BE2C (cell line): ENCODE measurements around the gene KCNQ2.

Source experiments
- DNase-seq: peaks from one replicate; pipeline ENCODE4 v3.0.0-alpha.2; 2020
- H3K27me3 ChIP-seq: fragments of 250-450 bp; sonication (Bioruptor Pico); 2 replicates; pipeline ENCODE4 v1.5.1; 2020; ENCODE audit warnings: mild to moderate bottlenecking
- H3K36me3 ChIP-seq: fragments of 250-450 bp; sonication (Bioruptor Pico); 2 replicates; pipeline ENCODE4 v1.5.1; 2020; ENCODE audit warnings: mild to moderate bottlenecking
- H3K4me1 ChIP-seq: fragments of 250-450 bp; sonication (Bioruptor Pico); 2 replicates; pipeline ENCODE4 v1.5.1; 2020
- H3K4me3 ChIP-seq: 2 replicates; pipeline ENCODE4 v1.5.1; 2011; ENCODE audit warnings: low read depth, low read length
- H3K9me3 ChIP-seq: fragments of 250-450 bp; sonication (Bioruptor Pico); 2 replicates; pipeline ENCODE4 v1.5.1; 2020
- TF ChIP-seq, protein P1 (sequence below): IDR thresholded peaks from 2 replicates; pipeline ENCODE4 v1.5.1; 2012; ENCODE audit warnings: mild to moderate bottlenecking, low read depth, low read length

KCNQ2 gene

GRCh38 chr20:63469713-63470101 is 2.7 kb downstream of the KCNQ2 start:
- no peak overlapping the region for H3K4me3 ChIP-seq
- no peak for DNase-seq
- H3K36me3 ChIP-seq, result no peaks in the 10 kb centered on the region
- TF ChIP-seq, protein P1, sequence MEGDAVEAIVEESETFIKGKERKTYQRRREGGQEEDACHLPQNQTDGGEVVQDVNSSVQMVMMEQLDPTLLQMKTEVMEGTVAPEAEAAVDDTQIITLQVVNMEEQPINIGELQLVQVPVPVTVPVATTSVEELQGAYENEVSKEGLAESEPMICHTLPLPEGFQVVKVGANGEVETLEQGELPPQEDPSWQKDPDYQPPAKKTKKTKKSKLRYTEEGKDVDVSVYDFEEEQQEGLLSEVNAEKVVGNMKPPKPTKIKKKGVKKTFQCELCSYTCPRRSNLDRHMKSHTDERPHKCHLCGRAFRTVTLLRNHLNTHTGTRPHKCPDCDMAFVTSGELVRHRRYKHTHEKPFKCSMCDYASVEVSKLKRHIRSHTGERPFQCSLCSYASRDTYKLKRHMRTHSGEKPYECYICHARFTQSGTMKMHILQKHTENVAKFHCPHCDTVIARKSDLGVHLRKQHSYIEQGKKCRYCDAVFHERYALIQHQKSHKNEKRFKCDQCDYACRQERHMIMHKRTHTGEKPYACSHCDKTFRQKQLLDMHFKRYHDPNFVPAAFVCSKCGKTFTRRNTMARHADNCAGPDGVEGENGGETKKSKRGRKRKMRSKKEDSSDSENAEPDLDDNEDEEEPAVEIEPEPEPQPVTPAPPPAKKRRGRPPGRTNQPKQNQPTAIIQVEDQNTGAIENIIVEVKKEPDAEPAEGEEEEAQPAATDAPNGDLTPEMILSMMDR, result no peak
- H3K4me1 ChIP-seq, result peaks cover 6% of the 10 kb centered on the region
- H3K9me3 ChIP-seq, result no peaks in the 10 kb centered on the region
- peaks cover 29% of the 10 kb centered on the region for H3K27me3 ChIP-seq

DNA sequence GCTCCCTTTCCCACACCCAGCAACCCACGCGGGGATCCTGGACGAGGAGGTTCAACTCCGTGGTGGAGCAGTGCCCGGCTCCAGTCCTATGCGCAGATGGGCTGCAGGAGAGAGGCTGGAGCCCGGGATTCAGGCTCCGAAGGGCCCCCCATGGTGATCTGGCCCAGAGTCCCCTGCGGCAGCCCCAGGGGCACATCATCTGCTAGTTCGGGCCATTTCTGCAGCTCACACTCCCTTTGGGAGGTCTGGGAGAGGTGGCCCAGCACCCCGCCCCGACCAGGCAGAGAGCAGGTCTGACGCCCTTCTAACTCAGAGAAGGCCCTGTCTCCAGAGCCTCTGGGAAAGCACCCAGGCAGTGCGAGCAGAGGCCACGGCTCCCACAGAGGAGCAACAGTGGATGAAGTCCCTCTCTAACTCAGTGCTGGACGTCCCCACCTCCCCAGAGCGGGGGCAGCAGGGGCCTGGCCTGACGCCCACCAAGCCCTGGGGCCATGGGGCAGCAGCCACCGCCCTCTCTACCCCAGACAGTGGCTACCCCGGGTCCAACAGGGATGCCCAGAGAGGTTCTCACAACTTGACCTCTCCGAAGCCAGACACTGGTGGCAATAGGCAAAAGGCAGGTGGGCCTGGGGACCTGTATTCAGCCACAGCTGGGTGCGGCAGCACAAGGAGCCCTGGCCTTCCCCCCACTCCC is 3.3 kb downstream of the KCNQ2 start:
- H3K4me3 ChIP-seq, result no peak overlapping the region
- no peak for DNase-seq
- no peaks in the 10 kb centered on the region for H3K36me3 ChIP-seq
- H3K9me3 ChIP-seq, result no peaks in the 10 kb centered on the region
- peaks cover 6% of the 10 kb centered on the region for H3K4me1 ChIP-seq
- peaks cover 29% of the 10 kb centered on the region for H3K27me3 ChIP-seq
- TF ChIP-seq, protein P1, result no peak

GRCh38 chr20:63468421-63468820 is 4.0 kb downstream of the KCNQ2 start:
- TF ChIP-seq, protein P1, result no peak
- Histone ChIP-seq H3K36me3 (no peaks in the 10 kb centered on the region), H3K9me3 (no peaks in the 10 kb centered on the region), H3K4me1 (peaks cover 9% of the 10 kb centered on the region), H3K27me3 (peaks cover 26% of the 10 kb centered on the region), H3K4me3 (no peak overlapping the region)
- DNase-seq, result no peak

DNA sequence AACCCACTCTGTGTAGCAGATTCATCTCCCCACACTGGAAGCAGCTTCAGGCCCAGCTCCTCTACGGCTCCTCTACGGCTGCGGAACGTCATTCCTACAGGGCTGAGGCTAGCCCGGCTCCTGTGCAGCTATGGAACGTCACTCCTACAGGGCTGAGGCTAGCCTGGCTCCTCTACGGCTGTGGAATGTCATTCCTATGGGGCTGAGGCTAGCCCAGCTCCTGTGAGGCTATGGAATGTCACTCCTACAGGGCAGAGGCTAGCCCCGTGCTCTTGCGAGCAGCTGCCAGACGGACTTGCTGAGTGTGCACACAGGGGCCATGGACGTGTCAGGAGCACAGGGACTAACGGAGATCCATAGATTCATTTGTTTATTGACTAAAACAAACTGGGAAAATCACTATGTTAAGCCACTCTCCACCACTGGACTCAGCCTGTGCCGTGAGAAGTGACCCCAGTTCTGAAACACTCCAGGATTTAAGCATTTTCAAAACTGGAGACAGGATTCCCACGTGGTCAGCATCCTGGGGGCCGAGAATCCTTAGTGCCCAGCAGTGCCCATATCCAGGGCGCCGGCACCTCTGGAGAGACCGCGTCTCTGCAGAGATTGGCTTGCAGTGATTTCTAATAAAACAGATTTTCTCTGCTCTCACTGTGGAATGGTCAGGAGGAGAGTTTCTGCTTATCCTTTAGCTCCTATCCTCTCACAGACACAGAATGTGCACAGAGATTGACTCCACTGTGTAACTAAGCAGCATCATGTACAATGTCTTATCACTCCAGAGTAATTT is 5.0 kb downstream of the KCNQ2 start:
- TF ChIP-seq, protein P1, result no peak
- H3K27me3 ChIP-seq, result peaks cover 22% of the 10 kb centered on the region
- DNase-seq, result no peak
- H3K4me3 ChIP-seq, result no peak overlapping the region
- no peaks in the 10 kb centered on the region for H3K36me3 ChIP-seq
- H3K4me1 ChIP-seq, result peaks cover 7% of the 10 kb centered on the region; the same call in 1 of the 2 replicates
- H3K9me3 ChIP-seq, result no peaks in the 10 kb centered on the region

GRCh38 chr20:63466861-63467260 is 5.6 kb downstream of the KCNQ2 start:
- Histone ChIP-seq H3K36me3 (no peaks in the 10 kb centered on the region), H3K4me1 (peaks cover 7% of the 10 kb centered on the region; the same call in 1 of the 2 replicates), H3K9me3 (no peaks in the 10 kb centered on the region), H3K4me3 (no peak overlapping the region), H3K27me3 (peaks cover 16% of the 10 kb centered on the region)
- DNase-seq, result no peak
- TF ChIP-seq, protein P1, result no peak
